ENCODE results near the gene PRKAB1.

PRKAB1 gene

GRCh38 chr12:119678459-119678858 is 10.5 kb downstream of the PRKAB1 start:
- DNase-seq (ENCODE audit: low read depth) = peak; percentile 57
- no peak overlapping the region for H3K4me3 ChIP-seq (replicated peaks; ENCODE audit: low read depth, low read length)
- TF ChIP-seq CTCF (IDR thresholded peaks at IDR 0.05; ENCODE audit: low read length, missing control alignments) = no peak

- DNase-seq (ENCODE audit: low read depth) = no peak
- TF ChIP-seq CTCF (IDR thresholded peaks at IDR 0.05; ENCODE audit: low read length, missing control alignments) = no peak
These were observed 11.1 kb downstream of the PRKAB1 start for GRCh38 chr12:119679081-119679480.

DNA sequence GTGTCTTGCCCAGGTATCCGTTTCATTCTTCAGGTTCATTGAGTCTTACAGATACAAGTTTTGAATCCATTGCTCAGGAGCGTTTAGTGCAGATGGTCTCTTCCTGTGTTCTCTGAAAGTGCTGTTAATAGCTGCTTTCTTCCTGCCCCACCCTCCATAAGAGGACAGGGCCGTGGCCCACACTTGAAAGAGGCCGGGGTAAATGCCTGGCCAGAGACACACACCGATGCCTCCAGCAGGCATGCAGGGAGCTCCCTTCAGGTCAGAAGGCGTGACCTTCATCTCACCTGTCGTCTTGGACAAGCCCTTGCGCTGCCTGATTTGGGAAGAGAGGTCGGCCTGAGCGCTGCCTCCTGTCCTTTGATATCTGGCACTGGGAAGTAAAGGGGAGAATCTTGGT is 11.6 kb downstream of the PRKAB1 start:
- H3K4me3 ChIP-seq (replicated peaks; ENCODE audit: low read depth, low read length) = no peak overlapping the region
- DNase-seq (ENCODE audit: low read depth) = no peak
- TF ChIP-seq CTCF (IDR thresholded peaks at IDR 0.05; ENCODE audit: low read length, missing control alignments) = no peak

More at GRCh38 chr12:119679081-119679480, 11.1 kb downstream of the PRKAB1 start:
- no peak overlapping the region for H3K4me3 ChIP-seq (replicated peaks; ENCODE audit: low read depth, low read length)

- no peak for TF ChIP-seq CTCF (IDR thresholded peaks at IDR 0.05; ENCODE audit: low read length, missing control alignments)
- no peak for DNase-seq (ENCODE audit: low read depth)
- H3K4me3 ChIP-seq (replicated peaks; ENCODE audit: low read depth, low read length) = no peak overlapping the region
These were observed 13.2 kb downstream of the PRKAB1 start for GRCh38 chr12:119681111-119681510.

DNA sequence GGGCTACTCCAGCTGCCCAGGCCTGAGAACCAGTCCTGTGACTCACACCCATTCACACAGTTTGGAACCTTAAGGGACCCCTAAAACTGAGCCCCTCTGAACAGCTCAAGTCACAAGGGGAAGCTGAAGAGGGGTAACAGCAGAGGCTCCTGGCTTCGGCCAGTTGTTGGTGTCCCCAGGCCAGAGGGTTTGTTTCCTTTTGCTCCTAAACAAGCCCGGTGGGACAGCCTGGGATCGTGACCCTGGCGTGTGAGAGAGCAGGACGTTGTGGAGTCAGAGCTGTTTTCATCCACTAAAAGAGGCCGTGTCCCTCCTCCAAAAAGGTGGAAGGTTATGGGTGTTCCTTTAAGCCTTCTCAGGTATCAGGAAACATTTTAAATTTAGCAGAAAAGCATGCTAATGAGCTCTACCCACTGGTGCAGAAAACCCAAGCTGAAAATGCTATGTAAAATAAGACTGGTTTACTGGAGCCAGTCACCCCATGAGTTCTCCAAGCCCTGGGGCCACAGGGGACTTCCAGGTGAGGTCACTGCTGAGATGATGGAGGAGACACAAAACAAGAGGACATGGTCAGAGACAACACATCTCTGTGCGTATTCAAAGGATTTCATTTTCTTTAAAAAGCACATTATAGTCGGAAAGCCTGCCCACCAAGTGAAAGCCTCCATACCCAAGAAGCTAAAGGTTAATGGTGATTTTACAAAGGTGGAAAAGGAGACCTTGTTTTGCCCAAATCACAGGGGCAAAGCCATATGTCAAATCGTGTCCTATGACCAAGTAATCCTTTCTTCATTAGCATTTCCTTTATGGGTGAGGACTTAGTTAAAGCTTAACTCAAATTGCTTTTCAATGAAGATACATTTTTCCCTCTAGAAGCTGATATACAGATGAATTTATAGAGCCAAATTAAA is 14.1 kb downstream of the PRKAB1 start:
- DNase-seq (ENCODE audit: low read depth) = no peak
- H3K4me3 ChIP-seq (replicated peaks; ENCODE audit: low read depth, low read length) = no peak overlapping the region
- no peak for TF ChIP-seq CTCF (IDR thresholded peaks at IDR 0.05; ENCODE audit: low read length, missing control alignments)

DNA sequence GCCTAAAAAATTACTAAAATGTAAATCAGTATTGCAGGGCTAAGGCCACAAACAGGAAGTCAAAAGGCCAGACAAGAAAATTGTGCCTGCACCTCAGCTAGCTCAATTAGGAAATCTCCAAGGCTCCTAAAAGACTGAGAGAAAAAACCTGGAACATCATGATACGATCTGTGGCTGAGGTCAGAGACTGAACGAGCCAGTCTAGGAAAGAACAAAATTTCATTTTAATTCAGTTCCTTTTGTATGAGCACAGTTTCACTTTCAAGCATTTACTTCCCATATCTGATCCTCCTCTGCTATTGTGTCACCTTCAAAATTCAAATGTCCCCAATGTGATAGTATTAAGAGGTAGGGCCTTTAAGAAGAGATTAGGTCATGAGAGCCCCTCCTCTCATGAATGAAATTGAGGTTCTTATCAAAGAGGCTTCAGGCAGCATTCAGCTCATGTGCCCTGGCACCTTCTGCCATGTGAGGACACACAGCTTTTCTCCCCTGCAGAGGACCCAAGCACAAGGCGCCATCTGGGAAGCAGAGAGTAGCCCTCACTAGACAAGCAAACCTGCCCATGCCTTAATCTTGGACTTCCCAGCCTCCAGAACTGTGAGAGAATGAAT is 14.8 kb downstream of the PRKAB1 start:
- TF ChIP-seq CTCF (IDR thresholded peaks at IDR 0.05; ENCODE audit: low read length, missing control alignments) = no peak
- no peak overlapping the region for H3K4me3 ChIP-seq (replicated peaks; ENCODE audit: low read depth, low read length)
- DNase-seq (ENCODE audit: low read depth) = no peak
